Hepatocyte (in vitro differentiated cells): ENCODE data around the gene ANKRD35.

Source experiments
- CTCF ChIP-seq: fragments of 200-600 bp; sonication (generic); IDR thresholded peaks from 2 replicates; pipeline ENCODE4 v1.5.1; 2016; ENCODE audit warnings: antibody characterized with exemption, mild to moderate bottlenecking; ENCODE audit not compliant: poor library complexity
- EZH2 ChIP-seq: fragments of 200-600 bp; sonication (generic); IDR thresholded peaks from 2 replicates; pipeline ENCODE4 v1.6.1; 2016; ENCODE audit warnings: antibody characterized with exemption, mild to moderate bottlenecking, borderline replicate concordance

GRCh38 chr1:145858901-145859490, 26.7 kb downstream of the ANKRD35 start, which contains the start of gene PIAS3:
- TF ChIP-seq CTCF (peak; percentile 2), EZH2 (no peak)
